HepG2 (cell line): ENCODE results near the gene SLC39A10. TPM values are rescaled to one million over a fixed set of nuclear protein-coding genes. Genes with fewer than 3 reads are reported as not detected.

Experiments used
- CCAR2 ChIP-seq: fragments of 200-400 bp; formaldehyde crosslinking; optimal IDR thresholded peaks from 2 replicates; pipeline ENCODE3; 2018; ENCODE audit warnings: low read depth, mild to moderate bottlenecking, low read length, moderate library complexity
- JDP2 ChIP-seq: sonication (generic); formaldehyde crosslinking; IDR thresholded peaks from 2 replicates; pipeline ENCODE4 v1.8.1; 2022; ENCODE audit warnings: missing genetic modification reagents, borderline replicate concordance
- KLF15 ChIP-seq: sonication (generic); formaldehyde crosslinking; IDR thresholded peaks from 2 replicates; pipeline ENCODE4 v1.8.1; 2023; ENCODE audit warnings: borderline replicate concordance, mild to moderate bottlenecking, inconsistent platforms, missing genetic modification reagents, mixed read lengths
- MED1 ChIP-seq: sonication (generic); formaldehyde crosslinking; IDR thresholded peaks from 2 replicates; pipeline ENCODE4 v1.4.0; 2020; ENCODE audit warnings: missing genetic modification reagents
- MTA3 ChIP-seq: sonication (generic); formaldehyde crosslinking; IDR thresholded peaks from 2 replicates; pipeline ENCODE4 v1.4.0; 2020; ENCODE audit warnings: missing genetic modification reagents
- MXD1 ChIP-seq: sonication (generic); formaldehyde crosslinking; IDR thresholded peaks from 2 replicates; pipeline ENCODE4 v1.4.0; 2020; ENCODE audit warnings: mild to moderate bottlenecking, missing genetic modification reagents
- SMAD1 ChIP-seq: sonication (generic); formaldehyde crosslinking; IDR thresholded peaks from 2 replicates; pipeline ENCODE4 v1.4.0; 2020; ENCODE audit warnings: missing genetic modification reagents, low read depth, mild to moderate bottlenecking, borderline replicate concordance
- STAT6 ChIP-seq: sonication (generic); formaldehyde crosslinking; IDR thresholded peaks from 2 replicates; pipeline ENCODE4 v1.4.0; 2020; ENCODE audit warnings: missing genetic modification reagents, mild to moderate bottlenecking, borderline replicate concordance
- THAP8 ChIP-seq: sonication (generic); formaldehyde crosslinking; IDR thresholded peaks from 2 replicates; pipeline ENCODE4 v1.5.1; 2020; ENCODE audit warnings: missing genetic modification reagents, mild to moderate bottlenecking, borderline replicate concordance
- ZBTB14 ChIP-seq: sonication (generic); formaldehyde crosslinking; IDR thresholded peaks from 2 replicates; pipeline ENCODE4 v1.4.0; 2020; ENCODE audit warnings: missing genetic modification reagents
- ZNF10 ChIP-seq: sonication (generic); formaldehyde crosslinking; IDR thresholded peaks from 2 replicates; pipeline ENCODE4 v1.4.0; 2020; ENCODE audit warnings: mild to moderate bottlenecking, low read depth, missing genetic modification reagents, borderline replicate concordance
- ZNF207 ChIP-seq: fragments of 450-650 bp; IDR thresholded peaks from 2 replicates; pipeline ENCODE4 v1.6.1; 2016; ENCODE audit warnings: antibody characterized with exemption, borderline replicate concordance
- ZNF260 ChIP-seq: sonication (generic); formaldehyde crosslinking; IDR thresholded peaks from 2 replicates; pipeline ENCODE4 v1.4.0; 2020; ENCODE audit warnings: missing genetic modification reagents, low read depth, mild to moderate bottlenecking, borderline replicate concordance
- ZNF282 ChIP-seq: fragments of 450-650 bp; IDR thresholded peaks from 2 replicates; pipeline ENCODE4 v1.6.1; 2018; ENCODE audit not compliant: partially characterized antibody
- ZNF30 ChIP-seq: sonication (generic); formaldehyde crosslinking; IDR thresholded peaks from 2 replicates; pipeline ENCODE4 v1.5.0; 2020; ENCODE audit warnings: mild to moderate bottlenecking, missing genetic modification reagents
- ZNF850 ChIP-seq: sonication (generic); formaldehyde crosslinking; conservative IDR thresholded peaks from 2 replicates; pipeline ENCODE4 v1.9.0; 2021; ENCODE audit warnings: mild to moderate bottlenecking, missing genetic modification reagents
- ZSCAN20 ChIP-seq: sonication (generic); formaldehyde crosslinking; IDR thresholded peaks from 2 replicates; pipeline ENCODE4 v1.4.0; 2020; ENCODE audit warnings: missing genetic modification reagents, mild to moderate bottlenecking, borderline replicate concordance
- polyA plus RNA-seq, 8 experiments: library from polyadenylated mRNA; depleted of rRNA in 3 of 8; stranded (reverse) in 7 of 8; unstranded in 1 of 8; fragments of >200 nt; fragmentation: Illumina TruSeq in 4 of 8; extraction: Trizol in 4 of 8; gene quantifications; 2 replicates each; pipeline versions ENCODE4 v1.2.1 to v1.2.3, GENCODE V29; 2011 to 2016; ENCODE audit warnings: low read depth in 4 of 8, missing spikeins in 1 of 8, mixed read lengths in 1 of 8; ENCODE audit not compliant: insufficient read depth in 1 of 8
- total RNA-seq, 5 experiments: library from RNA; depleted of rRNA; stranded (reverse); fragments of >200 nt; fragmentation: Illumina TruSeq; extraction: Trizol; gene quantifications; 2 replicates each; pipeline ENCODE4 v1.2.3, GENCODE V29; 2016; ENCODE audit warnings: low read depth in 1 of 5
- TF ChIP-seq, protein P1 (sequence below): sonication (generic); formaldehyde crosslinking; IDR thresholded peaks from 2 replicates; pipeline ENCODE4 v1.4.0; 2020; ENCODE audit warnings: missing genetic modification reagents

The SLC39A10 gene
- total and polyA plus RNA-seq, 2 of the 13 experiments (the other 11 are each of a cell fraction or from before 2014, with no cell fraction given): 13.2 to 21.0 TPM

DNA sequence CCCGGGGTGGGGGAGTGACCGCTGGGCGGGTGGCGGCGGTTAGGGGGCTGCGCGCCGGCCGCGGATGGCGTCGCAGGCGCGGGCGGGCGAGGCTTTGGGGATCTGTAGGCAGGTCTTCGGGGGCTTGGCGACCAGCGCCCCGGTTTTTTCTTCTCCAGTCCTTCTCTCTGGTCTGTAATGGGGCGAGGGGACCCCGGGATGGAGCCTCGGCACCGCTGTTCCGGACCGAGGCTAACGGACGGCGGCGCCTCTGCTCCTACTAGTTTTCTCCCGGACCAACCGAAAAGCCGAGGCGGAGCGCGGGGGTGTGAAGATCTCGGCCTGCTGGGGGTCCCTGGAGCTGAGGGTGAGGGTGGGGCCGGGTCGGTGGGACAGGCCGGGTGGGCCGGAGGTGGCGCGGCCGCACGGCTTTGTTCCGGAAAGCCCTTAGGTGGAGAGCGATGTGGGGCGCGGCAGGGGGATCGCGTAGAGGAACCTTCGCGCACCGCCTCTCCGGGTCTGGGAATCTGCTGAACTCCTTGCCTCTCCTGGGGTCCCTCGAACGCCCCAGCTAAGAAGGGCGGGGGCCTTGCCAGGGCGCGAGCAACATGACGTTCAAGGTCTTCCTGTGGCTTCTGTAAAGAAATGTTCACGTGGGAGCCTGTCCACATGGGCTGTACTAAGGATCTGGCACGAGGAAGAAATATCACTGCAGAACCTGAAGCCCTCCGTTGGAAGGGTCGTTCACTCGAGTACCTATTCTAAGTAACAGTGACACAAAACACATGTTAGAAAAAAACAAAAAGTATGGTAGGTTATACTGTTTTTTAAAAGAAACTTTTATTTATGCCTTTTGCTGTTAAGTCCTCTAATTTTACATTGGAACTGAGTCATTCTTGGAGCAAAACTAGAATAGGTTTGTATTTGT, 861 bp downstream of the SLC39A10 start (continued):
- no peak for TF ChIP-seq ZNF260 (CRISPR knock-in tag)
- no peak for TF ChIP-seq ZNF282
- TF ChIP-seq ZBTB14: no peak
- peak; percentile 21; the same call in 1 of the 2 replicates for TF ChIP-seq MXD1 (CRISPR knock-in tag)
- no peak for TF ChIP-seq STAT6 (CRISPR knock-in tag)
- peak; percentile 53 for TF ChIP-seq MED1 (CRISPR knock-in tag)
- TF ChIP-seq JDP2 (CRISPR knock-in tag): no peak
- no peak for TF ChIP-seq CCAR2
- TF ChIP-seq MTA3 (CRISPR knock-in tag): no peak
- TF ChIP-seq ZNF30 (CRISPR knock-in tag): no peak
- no peak for TF ChIP-seq THAP8 (CRISPR knock-in tag)
- TF ChIP-seq ZSCAN20: no peak
- TF ChIP-seq ZNF850 (CRISPR knock-in tag): no peak; the same call in 1 of the 2 replicates
- no peak for TF ChIP-seq SMAD1 (CRISPR knock-in tag)
- TF ChIP-seq KLF15 (CRISPR knock-in tag): no peak
- TF ChIP-seq ZNF10 (CRISPR knock-in tag): no peak
- TF ChIP-seq ZNF207: no peak
- TF ChIP-seq, protein P1, sequence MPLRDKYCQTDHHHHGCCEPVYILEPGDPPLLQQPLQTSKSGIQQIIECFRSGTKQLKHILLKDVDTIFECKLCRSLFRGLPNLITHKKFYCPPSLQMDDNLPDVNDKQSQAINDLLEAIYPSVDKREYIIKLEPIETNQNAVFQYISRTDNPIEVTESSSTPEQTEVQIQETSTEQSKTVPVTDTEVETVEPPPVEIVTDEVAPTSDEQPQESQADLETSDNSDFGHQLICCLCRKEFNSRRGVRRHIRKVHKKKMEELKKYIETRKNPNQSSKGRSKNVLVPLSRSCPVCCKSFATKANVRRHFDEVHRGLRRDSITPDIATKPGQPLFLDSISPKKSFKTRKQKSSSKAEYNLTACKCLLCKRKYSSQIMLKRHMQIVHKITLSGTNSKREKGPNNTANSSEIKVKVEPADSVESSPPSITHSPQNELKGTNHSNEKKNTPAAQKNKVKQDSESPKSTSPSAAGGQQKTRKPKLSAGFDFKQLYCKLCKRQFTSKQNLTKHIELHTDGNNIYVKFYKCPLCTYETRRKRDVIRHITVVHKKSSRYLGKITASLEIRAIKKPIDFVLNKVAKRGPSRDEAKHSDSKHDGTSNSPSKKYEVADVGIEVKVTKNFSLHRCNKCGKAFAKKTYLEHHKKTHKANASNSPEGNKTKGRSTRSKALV: peak; percentile 68
